ENCODE measurements around the gene OTUD4.
A peak's percentile ranks its signal among the peaks of the same experiment; 100 is the strongest.

OTUD4 gene

GRCh38 chr4:145130788-145131399, 49.5 kb downstream of the OTUD4 start:
- DNase-seq (ENCODE audit: low read depth in 2 of 2), result no peak

GRCh38 chr4:145130130-145130529, 50.3 kb downstream of the OTUD4 start:
- DNase-seq (ENCODE audit: low read depth in 2 of 2), result no peak

GRCh38 chr4:145125396-145125795, 55.0 kb downstream of the OTUD4 start:
- no peak for DNase-seq (ENCODE audit: low read depth in 2 of 2)

- DNase-seq (ENCODE audit: low read depth in 2 of 2), result no peak
Observed at GRCh38 chr4:145108128-145108527, 72.3 kb downstream of the OTUD4 start.

- no peak for DNase-seq (ENCODE audit: low read depth in 2 of 2)
Observed at GRCh38 chr4:145107126-145107525, 73.3 kb downstream of the OTUD4 start.

- DNase-seq (ENCODE audit: low read depth in 2 of 2), result no peak
Observed at GRCh38 chr4:145103496-145103895, 76.9 kb downstream of the OTUD4 start.

- DNase-seq (ENCODE audit: low read depth in 2 of 2), result no peak
Observed at GRCh38 chr4:145102619-145103018, 77.8 kb downstream of the OTUD4 start.

- no peak for DNase-seq (ENCODE audit: low read depth in 2 of 2)
Observed at GRCh38 chr4:145101091-145101490, 79.3 kb downstream of the OTUD4 start.

- DNase-seq (ENCODE audit: low read depth in 2 of 2), result no peak
Observed at GRCh38 chr4:145099653-145100052, 80.7 kb downstream of the OTUD4 start.

- DNase-seq (ENCODE audit: low read depth in 2 of 2), result peak; percentile 4 to 12
Observed at GRCh38 chr4:145098675-145099037, 81.7 kb downstream of the OTUD4 start.

GRCh38 chr4:145097821-145098674, 82.3 kb downstream of the OTUD4 start, which contains the start of the genes ABCE1 and ANAPC10:
ABCE1 (plus strand) TSS chr4:145098311; CDS start chr4:145104413, 6,102 bp downstream.
ANAPC10 (minus strand) TSS chr4:145098196; CDS start chr4:145096099, 2,097 bp downstream.
- DNase-seq (ENCODE audit: low read depth in 2 of 2), result peak; percentile 92 to 94

- no peak for DNase-seq (ENCODE audit: low read depth in 2 of 2)
Observed at GRCh38 chr4:145097331-145097820, 83.0 kb downstream of the OTUD4 start.

GRCh38 chr4:145093638-145094037, 86.8 kb downstream of the OTUD4 start:
- no peak for DNase-seq (ENCODE audit: low read depth in 2 of 2)

- no peak for DNase-seq (ENCODE audit: low read depth in 2 of 2)
Observed at GRCh38 chr4:145090380-145090779, 90.0 kb downstream of the OTUD4 start.

- DNase-seq (ENCODE audit: low read depth in 2 of 2), result no peak
Observed at GRCh38 chr4:145083891-145084605, 96.3 kb downstream of the OTUD4 start.
